SHP77 (cell line): Measurements from ENCODE around the gene SLC6A13.

ENCODE experiments used
- DNase-seq, 2 experiments: peaks; one replicate each; lab custom pipeline; 2025; lab: John Stamatoyannopoulos, UW

SLC6A13 gene

DNA sequence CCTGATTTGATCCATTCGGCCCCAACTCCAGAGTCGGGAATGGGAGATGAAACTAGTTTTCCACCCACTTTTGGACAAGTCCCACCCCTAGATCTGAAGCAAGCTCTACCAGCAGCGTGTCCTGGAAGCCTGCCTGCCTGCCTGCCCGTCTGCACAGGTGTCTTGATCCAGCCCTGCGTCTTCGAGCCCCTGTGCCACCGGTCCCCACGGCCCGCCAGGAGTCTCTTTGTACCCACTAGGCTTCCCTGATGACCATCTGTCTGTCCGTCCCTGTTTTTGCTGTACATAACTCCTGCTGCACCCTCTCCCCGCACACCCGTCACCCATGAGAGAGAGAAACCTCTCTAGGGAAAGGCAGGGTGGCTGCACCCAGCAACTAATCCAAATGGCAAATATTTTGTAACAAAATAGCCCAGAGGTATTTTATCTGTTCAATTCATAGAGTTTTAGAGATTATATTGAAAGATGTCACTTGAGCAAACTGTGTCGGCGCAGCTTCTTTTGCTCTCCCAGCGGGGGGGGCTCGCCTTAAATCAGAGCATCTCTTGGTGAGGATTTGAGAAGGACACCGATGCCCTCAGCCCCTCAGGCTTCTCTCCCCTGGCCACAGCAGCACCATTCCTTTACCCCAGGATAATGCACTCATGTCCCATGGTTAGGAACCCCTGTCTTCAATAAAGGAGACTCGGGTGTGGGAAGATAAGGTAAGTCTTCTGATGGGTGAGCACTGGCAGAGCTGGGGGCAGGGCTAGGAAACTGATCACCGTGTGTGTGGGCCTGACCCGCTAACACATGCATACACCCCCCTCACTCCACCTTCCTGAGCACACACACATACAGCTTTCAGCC is 84.4 kb downstream of the SLC6A13 start:
- no peak for DNase-seq

DNA sequence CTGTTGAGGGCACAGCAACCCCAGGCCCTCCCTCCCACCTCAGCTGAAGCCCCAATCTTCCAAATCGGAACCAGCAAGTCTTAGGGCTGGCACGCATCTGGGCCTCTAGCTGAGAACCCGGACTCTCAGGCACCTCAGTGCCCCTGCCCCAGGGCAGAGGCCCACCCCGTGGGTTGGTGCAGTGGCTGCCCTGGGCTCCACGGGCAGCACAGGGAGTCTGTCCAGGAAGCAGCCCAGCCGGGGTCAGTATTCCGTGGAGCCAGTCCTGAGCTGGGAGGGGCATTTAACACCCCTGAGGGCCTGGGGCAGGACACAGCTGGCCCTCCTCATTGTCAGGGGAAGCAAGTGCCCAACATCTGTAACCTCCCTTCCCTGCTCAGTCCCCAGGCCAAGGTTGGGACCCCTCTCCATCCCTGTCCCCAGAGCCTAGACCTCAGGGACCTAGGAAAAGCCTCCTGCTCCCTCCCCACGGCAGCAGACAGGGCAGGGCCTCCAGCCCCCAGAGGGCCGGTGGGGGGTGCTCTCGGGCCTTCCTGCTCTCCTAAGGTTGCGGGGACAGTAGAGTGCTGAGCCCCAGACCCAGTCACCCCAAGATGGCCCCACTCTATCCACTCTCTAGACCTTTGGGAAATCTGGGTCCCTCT is 85.2 kb downstream of the SLC6A13 start:
- DNase-seq = no peak

- no peak for DNase-seq
These were observed 86.1 kb downstream of the SLC6A13 start for GRCh38 chr12:176321-177181.

DNA sequence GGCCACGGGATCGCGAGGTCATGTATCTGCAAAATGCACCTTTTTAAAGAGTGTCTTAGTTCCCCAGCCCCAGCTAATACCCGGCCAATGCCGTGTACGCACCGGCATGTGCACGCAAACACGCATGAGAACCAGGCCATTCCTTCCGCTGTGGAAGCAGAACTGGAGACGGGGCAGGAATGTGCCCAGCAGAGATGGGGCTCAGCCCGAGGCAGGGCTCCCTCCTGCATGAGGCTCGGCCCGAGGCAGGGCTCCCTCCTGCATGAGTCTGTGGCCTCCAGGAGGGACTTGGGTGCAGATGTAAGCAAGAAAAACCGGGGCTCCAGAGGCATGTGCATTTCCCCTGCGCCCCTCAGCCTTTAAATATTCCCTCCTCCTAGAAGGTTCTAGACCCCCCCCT is 86.9 kb downstream of the SLC6A13 start:
- no peak for DNase-seq

DNA sequence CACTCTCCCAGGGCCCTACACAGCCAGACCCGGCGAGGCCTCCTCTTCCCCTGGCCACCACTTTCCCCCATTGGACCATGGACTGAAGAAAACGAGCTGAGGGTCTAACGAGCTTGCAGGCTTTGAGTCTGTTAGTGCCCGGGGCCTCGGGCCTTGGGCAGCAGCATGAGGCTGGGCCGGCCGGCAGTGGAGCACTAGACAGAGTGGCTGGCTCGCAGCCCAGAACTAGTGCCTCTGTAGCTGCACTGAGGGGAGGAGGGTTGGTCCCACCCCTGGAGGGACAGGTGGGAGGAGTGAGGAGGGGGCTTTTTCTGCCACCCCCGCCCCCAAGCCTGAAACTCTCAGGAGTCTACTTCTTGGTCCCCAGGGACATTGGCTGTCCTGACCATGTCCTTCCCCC is 87.4 kb downstream of the SLC6A13 start:
- no peak for DNase-seq

DNA sequence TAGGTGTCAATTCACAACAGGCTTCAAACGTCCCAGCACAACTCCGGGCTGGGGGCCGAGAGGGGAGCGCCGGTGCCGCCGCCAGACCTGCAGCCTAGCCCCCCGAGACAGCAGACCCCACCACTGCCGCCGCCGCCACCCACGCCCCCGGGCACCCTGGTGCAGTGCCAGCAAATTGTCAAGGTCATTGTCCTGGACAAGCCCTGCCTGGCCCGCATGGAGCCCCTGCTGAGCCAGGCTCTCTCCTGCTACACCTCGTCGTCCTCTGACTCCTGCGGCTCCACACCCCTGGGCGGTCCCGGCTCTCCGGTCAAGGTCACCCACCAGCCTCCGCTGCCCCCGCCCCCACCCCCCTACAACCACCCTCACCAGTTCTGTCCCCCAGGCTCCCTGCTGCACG is 88.0 kb downstream of the SLC6A13 start:
- DNase-seq = no peak

DNA sequence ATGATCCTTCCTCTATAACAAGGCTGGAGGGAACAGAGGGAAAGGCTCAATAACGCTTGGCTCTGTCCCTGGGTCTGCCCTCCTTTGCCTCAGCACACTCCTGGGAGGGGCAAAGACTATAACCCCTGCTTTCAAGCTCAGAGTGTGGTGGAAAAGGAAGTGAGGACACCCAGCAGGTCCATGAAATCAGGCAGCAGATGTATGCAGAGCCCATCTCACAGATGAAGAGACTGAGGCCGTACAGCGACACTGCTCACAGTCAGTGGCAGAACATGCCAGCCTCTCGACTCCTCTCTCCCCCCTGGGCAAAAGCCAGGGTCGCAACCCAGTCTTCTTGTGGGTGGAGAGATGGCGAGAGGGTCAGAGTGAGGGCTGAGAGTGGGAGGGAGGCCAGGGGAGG is 88.5 kb downstream of the SLC6A13 start:
- no peak for DNase-seq

DNA sequence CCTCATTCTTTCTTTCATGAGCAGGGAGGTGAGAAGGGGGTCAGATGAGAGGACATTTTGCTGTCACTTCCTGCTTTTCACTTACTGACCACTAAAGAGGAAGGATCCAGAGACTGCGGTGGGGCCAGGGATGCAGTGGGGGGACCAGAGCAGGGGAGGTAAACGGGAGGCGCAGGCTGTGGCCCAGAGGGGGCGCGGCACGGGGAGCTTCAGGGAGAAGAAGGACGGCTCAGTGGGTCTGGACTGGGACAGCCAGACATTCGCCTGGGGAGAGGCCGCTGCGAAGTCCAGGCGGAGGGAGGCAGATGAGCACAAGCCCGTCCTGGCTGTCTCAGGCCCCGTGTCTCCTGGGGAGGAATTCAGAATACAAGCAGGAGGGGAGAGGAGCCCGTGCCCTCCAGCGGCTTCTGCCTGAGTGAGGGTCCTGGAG is 89.9 kb downstream of the SLC6A13 start:
- DNase-seq = no peak

DNA sequence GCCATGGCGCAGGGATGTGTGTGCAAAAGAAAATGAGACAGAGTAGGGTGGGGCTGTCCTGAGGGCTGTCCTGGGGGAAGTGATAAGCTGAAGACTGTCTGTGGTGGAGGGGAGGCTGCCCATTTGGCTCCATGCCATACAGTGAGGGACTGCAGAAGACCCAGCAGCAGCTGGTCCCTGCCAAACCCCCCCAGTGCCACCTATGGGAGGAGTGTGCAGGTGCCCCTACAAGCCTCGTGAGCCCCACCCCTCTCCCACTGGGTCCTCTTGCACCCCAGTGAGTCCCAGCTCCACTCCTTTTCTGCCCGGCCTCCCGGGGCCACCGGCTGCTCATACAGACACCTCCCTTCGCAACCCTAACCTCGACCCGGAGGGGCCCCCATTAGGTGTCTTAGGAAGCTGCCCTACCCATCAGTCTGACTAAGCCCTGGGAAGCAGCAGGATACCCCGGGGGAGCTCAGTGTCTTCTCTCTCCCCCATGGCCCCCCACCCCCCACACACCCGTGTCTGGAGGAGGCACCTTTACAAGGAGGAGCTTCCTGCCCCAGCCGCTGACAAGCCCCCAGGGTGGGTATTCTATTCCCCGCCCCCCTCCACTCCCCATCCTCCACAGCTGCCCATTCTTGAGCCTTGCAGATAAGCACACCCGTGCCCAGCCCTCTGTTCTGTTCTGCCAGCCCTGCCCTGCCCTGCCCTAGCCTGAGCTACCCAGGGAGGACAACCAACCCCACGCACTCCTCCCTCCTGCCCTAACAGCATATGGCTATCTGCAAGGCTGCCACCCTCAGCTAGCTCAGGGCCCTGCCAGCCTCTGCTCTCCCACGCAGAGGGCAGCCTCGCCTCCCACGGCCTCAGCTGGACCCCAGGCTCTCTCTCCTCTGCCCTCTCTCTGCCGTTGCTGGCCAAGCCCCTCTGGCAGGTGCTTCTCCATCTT is 90.6 kb downstream of the SLC6A13 start:
- no peak for DNase-seq

- DNase-seq = no peak
These were observed 91.4 kb downstream of the SLC6A13 start for GRCh38 chr12:171276-171675.
